ENCODE data around the gene ADM5.
A peak's percentile ranks its signal among the peaks of the same experiment; 100 is the strongest.

ADM5 gene

GRCh38 chr19:49665351-49666119 lies 23.9 kb upstream of the ADM5 start, which contains the start of the genes BCL2L12 and IRF3:
Gene BCL2L12, plus strand, starts transcription at chr19:49665933. Its CDS starts 760 bp downstream, at chr19:49666693.
Gene IRF3, minus strand, starts transcription at chr19:49665857. Its CDS starts 1,019 bp downstream, at chr19:49664838.
- in situ Hi-C loops (cut with MboI; ENCODE audit: low sequenced_read_pairs, unreplicated experiment): no loop called here
- no peak for TF ChIP-seq CTCF (IDR thresholded peaks at IDR 0.05; ENCODE audit: borderline replicate concordance, control extremely low read depth, extremely low read depth, insufficient read depth, missing control alignments)
- peak; percentile 99 for DNase-seq (ENCODE audit: low spot score)

- no peak for DNase-seq (ENCODE audit: low spot score)
- in situ Hi-C loops (cut with MboI; ENCODE audit: low sequenced_read_pairs, unreplicated experiment): no loop called here
- TF ChIP-seq CTCF (IDR thresholded peaks at IDR 0.05; ENCODE audit: borderline replicate concordance, control extremely low read depth, extremely low read depth, insufficient read depth, missing control alignments): no peak
Measured at GRCh38 chr19:49666120-49666444, 23.3 kb upstream of the ADM5 start.

DNA sequence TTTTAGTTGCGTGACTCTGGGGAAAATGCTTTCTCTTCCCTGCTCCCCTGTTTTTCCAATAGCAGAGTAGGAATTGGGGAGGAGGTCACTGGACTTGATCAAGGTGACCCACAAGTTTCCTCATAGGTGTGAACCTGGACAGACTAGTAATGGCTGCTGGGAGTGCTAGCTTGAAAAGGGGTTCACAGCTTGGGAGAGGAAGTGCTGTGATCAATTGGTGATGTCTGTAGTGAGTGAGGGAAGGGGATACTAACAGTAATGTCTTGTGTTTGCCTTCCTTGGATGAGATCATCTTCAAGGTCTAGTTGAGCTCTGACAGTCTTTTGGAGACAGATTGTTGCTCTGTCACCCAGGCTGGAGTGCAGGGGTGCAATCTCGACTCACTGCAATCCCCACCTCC lies 21.9 kb upstream of the ADM5 start:
- DNase-seq (ENCODE audit: low spot score): no peak
- no peak for TF ChIP-seq CTCF (IDR thresholded peaks at IDR 0.05; ENCODE audit: borderline replicate concordance, control extremely low read depth, extremely low read depth, insufficient read depth, missing control alignments)
- in situ Hi-C loops (cut with MboI; ENCODE audit: low sequenced_read_pairs, unreplicated experiment): no loop called here

DNA sequence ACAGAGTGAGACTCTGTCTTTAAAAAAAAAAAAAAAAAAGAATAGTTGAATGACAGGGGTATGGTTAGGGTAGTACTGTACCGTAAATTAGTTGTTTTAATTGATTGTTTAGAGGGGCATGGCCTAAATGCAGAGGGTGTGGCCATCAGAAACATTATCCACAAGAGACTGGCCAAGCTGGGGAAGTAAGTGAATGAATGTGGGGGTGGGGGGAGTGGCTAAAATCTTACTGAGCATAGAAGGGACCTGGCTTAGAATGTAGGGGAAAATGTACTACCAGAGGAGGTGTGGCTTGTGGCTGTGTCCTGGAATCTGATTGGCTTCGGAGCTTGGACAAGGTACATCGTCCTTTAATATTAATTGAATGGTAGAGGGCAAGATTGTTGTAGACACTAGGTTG lies 19.9 kb upstream of the ADM5 start:
- in situ Hi-C loops (cut with MboI; ENCODE audit: low sequenced_read_pairs, unreplicated experiment): no loop called here
- TF ChIP-seq CTCF (IDR thresholded peaks at IDR 0.05; ENCODE audit: borderline replicate concordance, control extremely low read depth, extremely low read depth, insufficient read depth, missing control alignments): no peak
- no peak for DNase-seq (ENCODE audit: low spot score)

- TF ChIP-seq CTCF (IDR thresholded peaks at IDR 0.05; ENCODE audit: borderline replicate concordance, control extremely low read depth, extremely low read depth, insufficient read depth, missing control alignments): peak; percentile 97
- in situ Hi-C loops (cut with MboI; ENCODE audit: low sequenced_read_pairs, unreplicated experiment): no loop called here
- DNase-seq (ENCODE audit: low spot score): peak; percentile 89
Measured at GRCh38 chr19:49672131-49672919, 17.1 kb upstream of the ADM5 start.

DNA sequence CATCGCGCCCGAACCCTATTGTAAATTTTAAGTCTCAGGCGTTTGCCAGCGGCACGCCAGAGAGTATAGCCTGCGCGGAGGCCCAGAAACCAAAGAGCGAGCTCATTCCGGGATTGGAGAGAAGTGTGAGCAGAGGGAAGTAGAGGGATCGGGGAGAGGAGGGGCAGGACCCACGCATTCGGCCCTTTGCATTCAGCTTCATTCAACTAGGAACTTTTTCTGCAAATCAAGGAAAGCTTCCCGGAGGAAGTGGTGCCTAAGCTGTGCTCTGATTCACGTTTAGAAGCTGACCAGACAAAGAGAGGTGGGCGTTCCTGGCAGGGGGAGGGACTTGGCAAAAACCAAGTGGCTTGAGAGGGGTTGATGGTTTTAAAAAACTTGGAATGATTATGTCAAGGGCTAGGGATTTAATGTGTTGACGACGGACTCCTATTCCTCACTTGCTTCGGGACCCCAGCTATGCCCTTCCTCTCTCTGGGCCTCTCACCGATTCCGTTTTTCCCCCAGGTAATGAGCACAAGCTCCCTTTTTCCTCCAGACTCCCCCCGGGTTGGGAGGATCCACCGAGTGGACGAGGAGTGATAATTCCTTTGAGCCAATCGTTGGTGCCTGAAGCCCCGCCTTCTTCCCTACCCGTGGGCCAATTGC lies 13.1 kb upstream of the ADM5 start:
- TF ChIP-seq CTCF (IDR thresholded peaks at IDR 0.05; ENCODE audit: borderline replicate concordance, control extremely low read depth, extremely low read depth, insufficient read depth, missing control alignments): no peak
- in situ Hi-C loops (cut with MboI; ENCODE audit: low sequenced_read_pairs, unreplicated experiment): no loop called here
- DNase-seq (ENCODE audit: low spot score): peak; percentile 80
